Stimulated activated CD4-positive, alpha-beta T cell treated with anti-CD3 and anti-CD28 coated beads, TNF-alpha, amount 100 ng/mL, for 24 hours (primary cell): ENCODE results near the gene CHAC2.

Experiments used
- DNase-seq, 3 experiments: peaks; one replicate each; pipeline ENCODE4 v3.0.0-alpha.2; 2020; ENCODE audit warnings: low read depth in 3 of 3

CHAC2 gene

GRCh38 chr2:53778536-53779162 lies 11.0 kb downstream of the CHAC2 start:
- DNase-seq = no peak

GRCh38 chr2:53780056-53780455 lies 12.5 kb downstream of the CHAC2 start:
- DNase-seq = no peak

GRCh38 chr2:53782676-53783075 lies 15.1 kb downstream of the CHAC2 start:
- no peak for DNase-seq

- DNase-seq = no peak
Observed at GRCh38 chr2:53784436-53784835, 16.8 kb downstream of the CHAC2 start.

- DNase-seq = no peak
Observed at GRCh38 chr2:53785366-53785765, 17.8 kb downstream of the CHAC2 start.

GRCh38 chr2:53786352-53786704 lies 18.7 kb downstream of the CHAC2 start:
- DNase-seq = peak in 1 of 3 experiments; percentile 5

GRCh38 chr2:53786705-53787613 lies 19.4 kb downstream of the CHAC2 start, which contains the start of the genes ASB3 and ERLEC1:
Gene ASB3 (minus strand): TSS chr2:53786953. CDS start chr2:53765572, 21,381 bp downstream.
Gene ERLEC1 (plus strand): TSS chr2:53787044. CDS start chr2:53787211, 167 bp downstream.
- DNase-seq = peak; percentile 74 to 85 (median 74)

- DNase-seq = no peak
Observed at GRCh38 chr2:53787614-53788289, 20.1 kb downstream of the CHAC2 start.

- no peak for DNase-seq
Observed at GRCh38 chr2:53793261-53793660, 25.7 kb downstream of the CHAC2 start.

GRCh38 chr2:53793821-53794220 lies 26.2 kb downstream of the CHAC2 start:
- DNase-seq = no peak

GRCh38 chr2:53801547-53801946 lies 33.9 kb downstream of the CHAC2 start:
- DNase-seq = no peak

GRCh38 chr2:53802617-53803151 lies 35.1 kb downstream of the CHAC2 start:
- no peak for DNase-seq

- DNase-seq = no peak
Observed at GRCh38 chr2:53811601-53812000, 44.0 kb downstream of the CHAC2 start.

GRCh38 chr2:53813151-53813550 lies 45.5 kb downstream of the CHAC2 start:
- no peak for DNase-seq

GRCh38 chr2:53818854-53819435 lies 51.3 kb downstream of the CHAC2 start:
- no peak for DNase-seq

GRCh38 chr2:53819634-53820033 lies 52.0 kb downstream of the CHAC2 start:
- no peak for DNase-seq

GRCh38 chr2:53820048-53820447 lies 52.4 kb downstream of the CHAC2 start:
- no peak for DNase-seq

- DNase-seq = no peak
Observed at GRCh38 chr2:53820711-53821110, 53.1 kb downstream of the CHAC2 start.

GRCh38 chr2:53821810-53822209 lies 54.2 kb downstream of the CHAC2 start:
- DNase-seq = no peak

- peak in 2 of 3 experiments; percentile 2 to 14 for DNase-seq
Observed at GRCh38 chr2:53823639-53824038, 56.0 kb downstream of the CHAC2 start.
